Measurements from ENCODE around the gene ADAMTS8. TPM values are rescaled to one million over a fixed set of nuclear protein-coding genes. Genes with fewer than 3 reads are reported as not detected.

The ADAMTS8 gene
- polyA plus RNA-seq, 1 experiment: 17.6 TPM

DNA sequence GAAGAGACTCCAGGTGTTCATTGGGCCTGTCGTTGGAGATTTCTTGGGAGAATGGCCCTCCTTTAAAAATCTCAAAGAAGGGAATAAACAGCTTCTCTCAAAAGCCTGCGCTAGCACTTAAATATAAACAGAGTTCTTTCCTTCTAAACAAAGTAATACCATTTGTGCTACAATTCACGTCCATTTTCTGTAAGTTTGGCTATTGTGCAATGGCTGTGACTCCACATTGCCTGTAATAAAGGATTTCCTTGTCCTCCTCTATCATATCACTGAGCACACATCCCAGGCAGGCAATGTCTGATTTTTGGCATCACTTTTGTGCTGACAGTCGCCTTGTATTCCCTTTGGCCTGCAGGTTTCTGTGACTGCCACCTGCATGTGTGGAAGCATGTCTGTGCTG is 4.9 kb upstream of the ADAMTS8 start:
- POLR2A ChIA-PET: interaction anchor here (0.6 to 2.7 kb wide), 5 partner anchors 12 to 483 kb away, joined by 3 to 16 read pairs (median 4); partner anchors contain the start of gene SNX19
- TF ChIP-seq, protein P1, sequence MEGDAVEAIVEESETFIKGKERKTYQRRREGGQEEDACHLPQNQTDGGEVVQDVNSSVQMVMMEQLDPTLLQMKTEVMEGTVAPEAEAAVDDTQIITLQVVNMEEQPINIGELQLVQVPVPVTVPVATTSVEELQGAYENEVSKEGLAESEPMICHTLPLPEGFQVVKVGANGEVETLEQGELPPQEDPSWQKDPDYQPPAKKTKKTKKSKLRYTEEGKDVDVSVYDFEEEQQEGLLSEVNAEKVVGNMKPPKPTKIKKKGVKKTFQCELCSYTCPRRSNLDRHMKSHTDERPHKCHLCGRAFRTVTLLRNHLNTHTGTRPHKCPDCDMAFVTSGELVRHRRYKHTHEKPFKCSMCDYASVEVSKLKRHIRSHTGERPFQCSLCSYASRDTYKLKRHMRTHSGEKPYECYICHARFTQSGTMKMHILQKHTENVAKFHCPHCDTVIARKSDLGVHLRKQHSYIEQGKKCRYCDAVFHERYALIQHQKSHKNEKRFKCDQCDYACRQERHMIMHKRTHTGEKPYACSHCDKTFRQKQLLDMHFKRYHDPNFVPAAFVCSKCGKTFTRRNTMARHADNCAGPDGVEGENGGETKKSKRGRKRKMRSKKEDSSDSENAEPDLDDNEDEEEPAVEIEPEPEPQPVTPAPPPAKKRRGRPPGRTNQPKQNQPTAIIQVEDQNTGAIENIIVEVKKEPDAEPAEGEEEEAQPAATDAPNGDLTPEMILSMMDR (IDR thresholded peaks at IDR 0.05; ENCODE audit: low read depth, low read length): no peak
- peaks cover 26% of the 10 kb centered on the region for H3K27me3 ChIP-seq (ENCODE audit: control insufficient read depth, insufficient read depth, low read length)
- H3K4me3 ChIP-seq (ENCODE audit: low read depth, low read length): no peak overlapping the region
- CTCF ChIA-PET: interaction anchor here (0.7 to 8.5 kb wide), 17 partner anchors 8 to 1241 kb away, joined by 3 to 331 read pairs (median 5); partner anchors contain the start of gene SNX19
- peak overlapping the region; percentile 12 for H3K27ac ChIP-seq (ENCODE audit: low read depth, low read length)
- no peaks in the 10 kb centered on the region for H3K9me3 ChIP-seq (ENCODE audit: control insufficient read depth, insufficient read depth, low read length)
- DNase-seq (ENCODE audit: low read depth, low spot score): no peak

DNA sequence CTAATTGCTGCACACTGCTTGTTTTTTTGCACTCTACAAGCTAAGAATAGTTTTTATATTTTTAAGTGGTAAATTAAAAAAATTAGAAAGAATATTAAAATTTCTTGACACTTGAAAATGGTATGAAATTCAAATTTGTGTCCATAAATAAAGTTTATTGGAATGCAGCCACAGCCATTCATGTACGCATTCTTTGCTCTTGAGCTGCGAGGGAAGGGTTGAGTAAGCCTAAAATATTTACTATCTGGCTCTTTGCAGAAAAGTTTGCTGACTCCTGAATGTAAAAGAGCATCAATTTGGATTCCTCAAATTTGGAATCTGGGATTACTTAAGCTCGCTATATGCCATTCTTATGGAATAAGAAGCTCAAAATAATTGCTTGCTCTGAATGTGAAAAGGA is 3.4 kb upstream of the ADAMTS8 start:
- POLR2A ChIA-PET: interaction anchor here (0.9 to 2.7 kb wide), 4 partner anchors 12 to 485 kb away, joined by 3 to 16 read pairs (median 4); partner anchors contain the start of gene SNX19

DNA sequence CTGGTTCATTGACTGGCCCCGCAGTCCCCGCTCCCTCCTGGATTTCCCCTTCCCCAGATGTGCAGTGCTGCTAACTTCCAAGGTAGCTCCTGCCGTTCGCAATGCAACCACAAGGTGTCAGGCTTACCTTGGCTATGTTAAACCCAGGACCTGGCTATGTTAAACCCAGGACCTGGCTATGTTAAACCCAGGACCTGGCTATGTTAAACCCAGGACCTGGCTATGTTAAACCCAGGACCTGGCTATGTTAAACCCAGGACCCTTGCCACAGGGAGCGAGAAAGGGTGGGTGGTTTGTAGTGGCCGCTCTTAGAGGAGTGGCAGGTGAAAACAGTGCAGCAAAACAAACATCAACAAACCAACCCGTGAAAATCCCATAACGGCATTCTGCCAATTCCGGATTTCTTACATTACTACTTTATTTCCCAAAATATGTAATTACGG is 2.9 kb upstream of the ADAMTS8 start:
- H3K9me3 ChIP-seq (ENCODE audit: control insufficient read depth, insufficient read depth, low read length): no peaks in the 10 kb centered on the region; the same call in 1 of the 2 replicates
- CTCF ChIA-PET: interaction anchor here (0.5 to 8.5 kb wide), 35 partner anchors 11 to 1264 kb away, joined by 3 to 331 read pairs (median 3); partner anchors contain the start of gene SNX19
- H3K27me3 ChIP-seq (ENCODE audit: control insufficient read depth, insufficient read depth, low read length): peaks cover 39% of the 10 kb centered on the region
- no peak overlapping the region for H3K4me3 ChIP-seq (ENCODE audit: low read depth, low read length)
- TF ChIP-seq, protein P1 (IDR thresholded peaks at IDR 0.05; ENCODE audit: low read depth, low read length): peak; percentile 81
- no peak for DNase-seq (ENCODE audit: low read depth, low spot score)
- H3K27ac ChIP-seq (ENCODE audit: low read depth, low read length): peak overlapping the region; percentile 3
- POLR2A ChIA-PET: interaction anchor here (0.8 to 2.7 kb wide), 5 partner anchors 12 to 485 kb away, joined by 3 to 16 read pairs (median 3); partner anchors contain the start of gene SNX19

More for the DNA sequence above, 3.4 kb upstream of the ADAMTS8 start:
- H3K27me3 ChIP-seq (ENCODE audit: control insufficient read depth, insufficient read depth, low read length): peaks cover 35% of the 10 kb centered on the region
- TF ChIP-seq, protein P1 (IDR thresholded peaks at IDR 0.05; ENCODE audit: low read depth, low read length): no peak
- CTCF ChIA-PET: interaction anchor here (0.6 to 8.5 kb wide), 29 partner anchors 11 to 1263 kb away, joined by 3 to 331 read pairs (median 4); partner anchors contain the start of gene SNX19
- H3K9me3 ChIP-seq (ENCODE audit: control insufficient read depth, insufficient read depth, low read length): no peaks in the 10 kb centered on the region; the same call in 1 of the 2 replicates
- H3K4me3 ChIP-seq (ENCODE audit: low read depth, low read length): no peak overlapping the region
- no peak for DNase-seq (ENCODE audit: low read depth, low spot score)
- peak overlapping the region; percentile 3 for H3K27ac ChIP-seq (ENCODE audit: low read depth, low read length)

DNA sequence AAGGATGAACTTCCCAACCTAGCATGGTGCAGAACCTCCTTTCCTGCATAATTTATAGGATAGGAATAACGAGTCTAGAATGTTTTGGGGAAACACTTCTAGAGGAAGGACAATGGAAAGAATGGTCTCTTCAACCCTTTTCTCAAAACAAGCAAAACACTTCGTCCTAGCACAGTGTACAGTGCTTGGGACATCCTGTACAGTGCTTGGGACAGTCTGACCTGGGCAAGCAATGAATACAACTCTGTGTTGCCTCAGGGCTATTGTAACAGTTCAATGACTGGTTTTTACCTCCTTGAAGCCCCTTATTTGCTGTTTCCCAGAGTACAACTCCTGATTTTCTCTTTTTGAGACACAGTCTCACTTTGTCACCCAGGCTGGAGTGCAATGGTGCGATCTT is 1.6 kb upstream of the ADAMTS8 start:
- POLR2A ChIA-PET: no interaction called here
- H3K27ac ChIP-seq (ENCODE audit: low read depth, low read length): no peak overlapping the region
- no peak overlapping the region for H3K4me3 ChIP-seq (ENCODE audit: low read depth, low read length)
- H3K27me3 ChIP-seq (ENCODE audit: control insufficient read depth, insufficient read depth, low read length): peaks cover 51% of the 10 kb centered on the region
- no peak for DNase-seq (ENCODE audit: low read depth, low spot score)
- no peaks in the 10 kb centered on the region; the same call in 1 of the 2 replicates for H3K9me3 ChIP-seq (ENCODE audit: control insufficient read depth, insufficient read depth, low read length)
- CTCF ChIA-PET: interaction anchor here (0.6 to 8.5 kb wide), 8 partner anchors 194 to 549 kb away, joined by 3 to 331 read pairs (median 8); partner anchors contain the start of gene SNX19
- TF ChIP-seq, protein P1 (IDR thresholded peaks at IDR 0.05; ENCODE audit: low read depth, low read length): no peak

DNA sequence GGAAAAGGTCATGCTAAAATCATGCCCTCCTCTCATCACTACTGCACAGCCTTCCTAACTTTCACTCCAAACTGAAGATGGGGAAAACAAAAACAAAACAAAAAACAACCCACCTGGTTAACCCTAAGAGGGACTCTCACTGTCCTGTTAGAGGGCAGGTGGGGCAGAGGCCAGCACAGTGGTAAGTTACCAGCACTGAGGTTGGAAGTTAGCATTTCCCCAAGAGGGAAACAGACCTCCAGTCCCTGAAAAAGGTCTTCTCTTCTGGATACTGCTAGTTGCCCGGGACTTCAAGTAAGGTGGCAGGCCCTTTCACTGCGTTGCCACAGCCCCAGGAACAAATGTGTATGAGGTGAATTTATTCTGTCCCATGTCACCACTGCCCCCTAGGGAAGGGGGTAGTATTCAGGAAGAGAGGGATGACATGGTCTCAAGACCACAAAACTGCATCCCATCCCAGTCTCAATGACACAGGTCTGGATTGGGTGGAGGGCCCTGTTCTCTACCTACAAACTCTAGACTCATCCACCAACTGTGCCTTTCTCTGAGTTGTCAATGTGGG is 792 bp upstream of the ADAMTS8 start:
- H3K27ac ChIP-seq (ENCODE audit: low read depth, low read length): no peak overlapping the region
- TF ChIP-seq, protein P1 (IDR thresholded peaks at IDR 0.05; ENCODE audit: low read depth, low read length): no peak
- peaks cover 59% of the 10 kb centered on the region for H3K27me3 ChIP-seq (ENCODE audit: control insufficient read depth, insufficient read depth, low read length)
- POLR2A ChIA-PET: no interaction called here
- H3K9me3 ChIP-seq (ENCODE audit: control insufficient read depth, insufficient read depth, low read length): no peaks in the 10 kb centered on the region; the same call in 1 of the 2 replicates
- no peak for DNase-seq (ENCODE audit: low read depth, low spot score)
- CTCF ChIA-PET: interaction anchor here (0.7 to 6.1 kb wide), 5 partner anchors 216 to 466 kb away, joined by 3 to 39 read pairs (median 4); no protein-coding TSS in a partner anchor
- H3K4me3 ChIP-seq (ENCODE audit: low read depth, low read length): no peak overlapping the region
